ENCODE results near the gene EIF4EBP3. TPM values are rescaled to one million over a fixed set of nuclear protein-coding genes. Genes with fewer than 3 reads are reported as not detected.

Gene EIF4EBP3
- total RNA-seq, 2 experiments from 2014 or later: 12.7 to 15.1 TPM

DNA sequence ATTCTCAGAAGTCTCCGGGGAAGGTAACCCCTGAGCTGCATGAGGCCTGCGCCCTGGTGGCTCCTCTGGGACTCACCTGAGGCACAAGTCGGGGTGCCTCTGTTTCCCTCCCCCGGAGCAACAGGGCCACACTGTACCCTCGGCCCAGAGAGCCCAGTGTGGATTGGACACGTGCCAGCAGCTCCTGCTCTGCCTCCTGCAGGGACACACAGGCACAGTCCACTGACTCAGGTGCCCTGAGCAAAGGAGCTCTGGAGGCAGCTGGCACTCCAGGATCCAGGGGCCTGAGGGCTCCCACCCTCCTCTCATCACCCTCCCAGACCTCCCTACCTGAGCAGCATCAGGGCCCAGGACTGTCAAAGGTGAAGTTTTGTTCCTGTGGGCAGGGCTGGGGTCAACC lies 46.7 kb downstream of the EIF4EBP3 start:
- ChIA-PET CTCF (no interaction called here), POLR2A (no interaction called here)
- H3K4me1 ChIP-seq (ENCODE audit: insufficient read depth, low read length): no peaks in the 10 kb centered on the region
- no peaks in the 10 kb centered on the region for H3K9me3 ChIP-seq (ENCODE audit: control insufficient read depth in 1 of 2, insufficient read depth in 1 of 2, low read length in 2 of 2)
- Mint-ChIP-seq H3K27me3 (peaks cover 13% of the 10 kb centered on the region), H3K4me3 (no peak overlapping the region), H3K9me3 (no peaks in the 10 kb centered on the region), H3K4me1 (ENCODE audit: low read depth) (no peaks in the 10 kb centered on the region), H3K36me3 (ENCODE audit: low read depth) (no peaks in the 10 kb centered on the region), H3K27ac (no peak overlapping the region)
- no peak for DNase-seq
- intact Hi-C loops (cut with DNase I, micrococcal nuclease): no loop called here
- TF ChIP-seq, protein P1, sequence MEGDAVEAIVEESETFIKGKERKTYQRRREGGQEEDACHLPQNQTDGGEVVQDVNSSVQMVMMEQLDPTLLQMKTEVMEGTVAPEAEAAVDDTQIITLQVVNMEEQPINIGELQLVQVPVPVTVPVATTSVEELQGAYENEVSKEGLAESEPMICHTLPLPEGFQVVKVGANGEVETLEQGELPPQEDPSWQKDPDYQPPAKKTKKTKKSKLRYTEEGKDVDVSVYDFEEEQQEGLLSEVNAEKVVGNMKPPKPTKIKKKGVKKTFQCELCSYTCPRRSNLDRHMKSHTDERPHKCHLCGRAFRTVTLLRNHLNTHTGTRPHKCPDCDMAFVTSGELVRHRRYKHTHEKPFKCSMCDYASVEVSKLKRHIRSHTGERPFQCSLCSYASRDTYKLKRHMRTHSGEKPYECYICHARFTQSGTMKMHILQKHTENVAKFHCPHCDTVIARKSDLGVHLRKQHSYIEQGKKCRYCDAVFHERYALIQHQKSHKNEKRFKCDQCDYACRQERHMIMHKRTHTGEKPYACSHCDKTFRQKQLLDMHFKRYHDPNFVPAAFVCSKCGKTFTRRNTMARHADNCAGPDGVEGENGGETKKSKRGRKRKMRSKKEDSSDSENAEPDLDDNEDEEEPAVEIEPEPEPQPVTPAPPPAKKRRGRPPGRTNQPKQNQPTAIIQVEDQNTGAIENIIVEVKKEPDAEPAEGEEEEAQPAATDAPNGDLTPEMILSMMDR (IDR thresholded peaks at IDR 0.05): no peak
- no peak overlapping the region for H3K27ac ChIP-seq (ENCODE audit: low read depth in 1 of 2, low read length in 2 of 2)
- no peak overlapping the region for H3K4me3 ChIP-seq (ENCODE audit: low read length)
- no peak for ATAC-seq (ENCODE audit: poor library complexity)
- no peaks in the 10 kb centered on the region for H3K36me3 ChIP-seq (ENCODE audit: insufficient read depth, low read length)
- H3K27me3 ChIP-seq (ENCODE audit: control insufficient read depth in 1 of 2, insufficient read depth in 2 of 2, low read length in 2 of 2): no peaks in the 10 kb centered on the region

DNA sequence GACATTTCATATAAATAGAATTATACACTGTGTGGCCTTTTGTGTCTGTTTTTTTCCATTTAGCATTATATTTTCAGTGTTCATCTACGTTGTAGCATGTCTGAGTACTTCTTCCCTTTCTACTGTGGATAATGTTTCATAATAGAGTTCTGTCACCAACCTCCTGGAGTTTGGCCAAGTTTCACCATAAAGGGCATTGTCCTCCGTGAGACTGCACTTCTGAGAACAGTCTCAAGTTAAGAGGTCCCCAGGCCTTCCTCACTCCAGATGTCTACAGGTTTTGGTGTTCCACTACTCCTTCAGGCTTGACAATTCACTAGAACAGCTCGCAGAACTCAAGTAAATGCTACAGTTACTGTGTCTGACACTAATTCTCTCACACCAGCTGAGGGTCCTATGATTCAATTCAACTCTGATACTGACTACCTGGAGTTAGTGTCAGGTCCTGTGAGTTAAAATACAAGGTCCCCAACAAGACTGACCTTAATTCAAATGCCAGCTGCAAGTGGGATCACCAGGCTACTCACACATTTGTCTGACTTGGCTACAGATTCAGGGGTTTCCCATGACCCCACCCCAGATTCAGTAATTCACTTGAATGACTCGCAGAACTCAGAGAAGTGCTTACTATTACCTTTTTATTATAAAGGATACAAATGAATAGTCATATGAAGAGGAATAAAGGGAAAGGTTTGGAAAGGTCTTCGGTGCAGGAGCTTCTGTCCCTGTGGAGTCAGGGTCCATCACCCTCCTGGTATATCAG lies 48.3 kb downstream of the EIF4EBP3 start:
- no peaks in the 10 kb centered on the region for H3K9me3 Mint-ChIP-seq
- ATAC-seq (ENCODE audit: poor library complexity) (no peak), DNase-seq (peak in 3 of 14 experiments; percentile 16 to 58 (median 57))
- Histone ChIP-seq H3K4me3 (ENCODE audit: low read length) (no peak overlapping the region), H3K4me1 (ENCODE audit: insufficient read depth, low read length) (no peaks in the 10 kb centered on the region), H3K36me3 (ENCODE audit: insufficient read depth, low read length) (no peaks in the 10 kb centered on the region), H3K27ac (ENCODE audit: low read depth in 1 of 2, low read length in 2 of 2) (no peak overlapping the region), H3K9me3 (ENCODE audit: control insufficient read depth in 1 of 2, insufficient read depth in 1 of 2, low read length in 2 of 2) (no peaks in the 10 kb centered on the region), H3K27me3 (ENCODE audit: control insufficient read depth in 1 of 2, insufficient read depth in 2 of 2, low read length in 2 of 2) (no peaks in the 10 kb centered on the region)
- no peak overlapping the region for H3K4me3 Mint-ChIP-seq
- ChIA-PET POLR2A (no interaction called here), CTCF (no interaction called here)
- TF ChIP-seq, protein P1 (IDR thresholded peaks at IDR 0.05): no peak
- no peaks in the 10 kb centered on the region for H3K36me3 Mint-ChIP-seq (ENCODE audit: low read depth)
- peaks cover 15% of the 10 kb centered on the region for H3K27me3 Mint-ChIP-seq
- no peaks in the 10 kb centered on the region for H3K4me1 Mint-ChIP-seq (ENCODE audit: low read depth)
- H3K27ac Mint-ChIP-seq: no peak overlapping the region
- intact Hi-C loops (cut with DNase I, micrococcal nuclease): no loop called here

DNA sequence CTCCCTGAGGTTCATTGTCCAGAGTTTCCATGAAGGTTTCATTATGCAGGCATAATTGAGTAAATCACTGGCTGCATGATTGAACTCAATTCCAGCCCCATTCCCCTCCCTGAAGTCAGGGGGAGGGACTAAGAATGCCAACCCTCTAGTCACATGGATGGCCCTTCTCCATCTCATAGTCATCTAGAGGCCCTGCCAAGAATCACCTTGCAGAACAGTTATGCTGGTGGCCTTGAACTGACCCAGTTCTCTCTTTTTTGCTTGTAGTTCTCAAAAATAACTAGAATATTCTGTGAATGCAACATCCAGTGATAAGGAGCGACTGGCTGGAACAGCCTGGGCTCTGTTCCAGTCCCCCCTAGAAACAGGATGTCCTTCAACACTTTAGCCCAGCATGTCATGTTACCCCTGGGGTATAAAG lies 48.9 kb downstream of the EIF4EBP3 start:
- ATAC-seq (ENCODE audit: poor library complexity): no peak
- DNase-seq: no peak
- Mint-ChIP-seq H3K4me1 (ENCODE audit: low read depth) (no peaks in the 10 kb centered on the region), H3K27me3 (peaks cover 15% of the 10 kb centered on the region), H3K4me3 (no peak overlapping the region), H3K27ac (no peak overlapping the region), H3K36me3 (ENCODE audit: low read depth) (no peaks in the 10 kb centered on the region), H3K9me3 (no peaks in the 10 kb centered on the region)
- H3K9me3 ChIP-seq (ENCODE audit: control insufficient read depth in 1 of 2, insufficient read depth in 1 of 2, low read length in 2 of 2): no peaks in the 10 kb centered on the region
- ChIA-PET POLR2A (no interaction called here), CTCF (no interaction called here)
- no peak overlapping the region for H3K27ac ChIP-seq (ENCODE audit: low read depth in 1 of 2, low read length in 2 of 2)
- H3K4me3 ChIP-seq (ENCODE audit: low read length): no peak overlapping the region
- H3K27me3 ChIP-seq (ENCODE audit: control insufficient read depth in 1 of 2, insufficient read depth in 2 of 2, low read length in 2 of 2): no peaks in the 10 kb centered on the region
- intact Hi-C loops (cut with DNase I, micrococcal nuclease): no loop called here
- TF ChIP-seq, protein P1 (IDR thresholded peaks at IDR 0.05): no peak
- no peaks in the 10 kb centered on the region for H3K36me3 ChIP-seq (ENCODE audit: insufficient read depth, low read length)
- H3K4me1 ChIP-seq (ENCODE audit: insufficient read depth, low read length): no peaks in the 10 kb centered on the region
